Cardiac muscle cell (in vitro differentiated cells and primary cell): Measurements from ENCODE around the gene BTN1A1. TPM values are rescaled to one million over a fixed set of nuclear protein-coding genes. Genes with fewer than 3 reads are reported as not detected.
A peak's percentile ranks its signal among the peaks of the same experiment; 100 is the strongest.
"Not testable (repeated sequence)": the region's sequence is repeated elsewhere in the genome, so short reads cannot be mapped to it uniquely, and the experiment has no call there.

Source experiments
- DNase-seq, 2 donors: peaks; one replicate each; pipeline versions ENCODE4 v3.0.0 to v3.0.0-alpha.2; 2010 to 2017; ENCODE audit warnings: low read depth in 1 of 2, low spot score in 1 of 2
- H3K27ac ChIP-seq: fragments of 200-600 bp; sonication (generic); 2 replicates; pipeline ENCODE4 v1.5.1; 2016
- H3K27me3 ChIP-seq: fragments of 200-600 bp; sonication (generic); 2 replicates; pipeline ENCODE4 v1.6.0; 2016; ENCODE audit warnings: control low read depth
- H3K36me3 ChIP-seq: fragments of 200-600 bp; sonication (generic); 2 replicates; pipeline ENCODE4 v1.5.1; 2016; ENCODE audit warnings: control low read depth
- H3K4me1 ChIP-seq: fragments of 200-600 bp; sonication (generic); 2 replicates; pipeline ENCODE4 v1.8.1; 2017; ENCODE audit warnings: low read depth, mild to moderate bottlenecking, mixed run types
- H3K4me3 ChIP-seq: fragments of 200-600 bp; sonication (generic); 2 replicates; pipeline ENCODE4 v1.5.1; 2016; ENCODE audit warnings: mild to moderate bottlenecking
- H3K9me3 ChIP-seq: fragments of 200-600 bp; sonication (generic); 2 replicates; pipeline ENCODE4 v1.5.1; 2017; ENCODE audit warnings: low read depth, mild to moderate bottlenecking, control low read depth
- CTCF ChIP-seq: IDR thresholded peaks from 2 replicates; pipeline ENCODE4 v1.5.1; 2012; ENCODE audit warnings: low read depth, mild to moderate bottlenecking, low read length
- polyA plus RNA-seq: library from polyadenylated mRNA; unstranded; fragments of >200 nt; fragmentation: Nextera tagmentation; extraction: Ambion mirVana; gene quantifications from 2 replicates; pipeline ENCODE4 v1.2.1, GENCODE V29; 2016
- total RNA-seq: library from RNA; depleted of rRNA; stranded (reverse); fragments of >200 nt; gene quantifications from 2 replicates; pipeline ENCODE4 v1.2.3, GENCODE V29; 2016

The BTN1A1 gene
- total and polyA plus RNA-seq, 2 experiments from 2014 or later = 0.35 TPM; not detected in 1

GRCh38 chr6:26502165-26502564, 2.1 kb downstream of the BTN1A1 start:
- Histone ChIP-seq H3K9me3 (no peaks in the 10 kb centered on the region), H3K27ac (no peak overlapping the region), H3K4me1 (no peaks in the 10 kb centered on the region), H3K36me3 (no peaks in the 10 kb centered on the region), H3K4me3 (peak overlapping the region; percentile 20), H3K27me3 (peaks cover 45% of the 10 kb centered on the region)
- DNase-seq = no peak
- no peak for TF ChIP-seq CTCF

- DNase-seq = no peak
- H3K9me3 ChIP-seq = no peaks in the 10 kb centered on the region
- no peak overlapping the region for H3K27ac ChIP-seq
- TF ChIP-seq CTCF = no peak
- no peak overlapping the region for H3K4me3 ChIP-seq
- no peaks in the 10 kb centered on the region for H3K4me1 ChIP-seq
- H3K36me3 ChIP-seq = no peaks in the 10 kb centered on the region
- peaks cover 45% of the 10 kb centered on the region for H3K27me3 ChIP-seq
Measured at GRCh38 chr6:26502626-26503025, 2.5 kb downstream of the BTN1A1 start.

- H3K27ac ChIP-seq = no peak overlapping the region
- no peaks in the 10 kb centered on the region for H3K4me1 ChIP-seq
- no peaks in the 10 kb centered on the region for H3K9me3 ChIP-seq
- peaks cover 19% of the 10 kb centered on the region for H3K27me3 ChIP-seq
- TF ChIP-seq CTCF = no peak
- H3K4me3 ChIP-seq = no peak overlapping the region
- H3K36me3 ChIP-seq = no peaks in the 10 kb centered on the region
- DNase-seq = no peak
Measured at GRCh38 chr6:26507658-26508057, 7.6 kb downstream of the BTN1A1 start.

- not testable (repeated sequence) for H3K9me3 ChIP-seq, H3K4me1 ChIP-seq, H3K36me3 ChIP-seq, DNase-seq, H3K4me3 ChIP-seq, H3K27me3 ChIP-seq, H3K27ac ChIP-seq
Measured at GRCh38 chr6:26511033-26511432, 10.9 kb downstream of the BTN1A1 start.

GRCh38 chr6:26514984-26515383, 14.9 kb downstream of the BTN1A1 start:
- H3K27ac ChIP-seq = no peak overlapping the region
- no peaks in the 10 kb centered on the region for H3K4me1 ChIP-seq
- no peak for TF ChIP-seq CTCF
- H3K9me3 ChIP-seq = no peaks in the 10 kb centered on the region
- DNase-seq = no peak
- H3K4me3 ChIP-seq = no peak overlapping the region
- H3K27me3 ChIP-seq = no peaks in the 10 kb centered on the region
- no peaks in the 10 kb centered on the region for H3K36me3 ChIP-seq

- no peaks in the 10 kb centered on the region for H3K4me1 ChIP-seq
- DNase-seq = no peak
- H3K9me3 ChIP-seq = no peaks in the 10 kb centered on the region
- H3K27ac ChIP-seq = no peak overlapping the region
- H3K36me3 ChIP-seq = no peaks in the 10 kb centered on the region
- H3K4me3 ChIP-seq = no peak overlapping the region
- no peaks in the 10 kb centered on the region for H3K27me3 ChIP-seq
- no peak for TF ChIP-seq CTCF
Measured at GRCh38 chr6:26516481-26517427, 16.7 kb downstream of the BTN1A1 start.
